Measurements from ENCODE around the gene FRY.

FRY gene

DNA sequence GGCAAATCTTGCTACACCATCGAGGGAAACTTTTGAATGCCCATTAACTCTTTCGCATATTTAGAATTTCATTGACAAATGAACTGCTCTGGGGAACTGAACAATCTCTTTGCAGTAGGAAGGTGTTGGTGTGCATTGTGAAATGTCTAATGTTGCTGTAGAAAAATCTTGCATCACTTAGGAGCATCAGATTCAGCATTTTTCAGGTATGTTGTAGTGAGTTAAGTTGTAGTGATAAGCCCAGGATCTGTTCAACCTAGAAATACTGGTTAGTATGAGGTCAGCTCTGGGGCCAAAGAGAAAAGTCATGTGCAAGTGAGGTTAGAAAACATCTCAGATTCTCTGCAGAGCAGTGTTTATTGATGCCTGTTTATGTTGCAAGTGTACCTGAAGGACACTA, 4.1 kb downstream of the FRY start:
- no peak overlapping the region for H3K4me3 ChIP-seq (ENCODE audit: low read depth, low read length)
- TF ChIP-seq, protein P1, sequence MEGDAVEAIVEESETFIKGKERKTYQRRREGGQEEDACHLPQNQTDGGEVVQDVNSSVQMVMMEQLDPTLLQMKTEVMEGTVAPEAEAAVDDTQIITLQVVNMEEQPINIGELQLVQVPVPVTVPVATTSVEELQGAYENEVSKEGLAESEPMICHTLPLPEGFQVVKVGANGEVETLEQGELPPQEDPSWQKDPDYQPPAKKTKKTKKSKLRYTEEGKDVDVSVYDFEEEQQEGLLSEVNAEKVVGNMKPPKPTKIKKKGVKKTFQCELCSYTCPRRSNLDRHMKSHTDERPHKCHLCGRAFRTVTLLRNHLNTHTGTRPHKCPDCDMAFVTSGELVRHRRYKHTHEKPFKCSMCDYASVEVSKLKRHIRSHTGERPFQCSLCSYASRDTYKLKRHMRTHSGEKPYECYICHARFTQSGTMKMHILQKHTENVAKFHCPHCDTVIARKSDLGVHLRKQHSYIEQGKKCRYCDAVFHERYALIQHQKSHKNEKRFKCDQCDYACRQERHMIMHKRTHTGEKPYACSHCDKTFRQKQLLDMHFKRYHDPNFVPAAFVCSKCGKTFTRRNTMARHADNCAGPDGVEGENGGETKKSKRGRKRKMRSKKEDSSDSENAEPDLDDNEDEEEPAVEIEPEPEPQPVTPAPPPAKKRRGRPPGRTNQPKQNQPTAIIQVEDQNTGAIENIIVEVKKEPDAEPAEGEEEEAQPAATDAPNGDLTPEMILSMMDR (IDR thresholded peaks at IDR 0.05; ENCODE audit: low read depth, low read length) = no peak

DNA sequence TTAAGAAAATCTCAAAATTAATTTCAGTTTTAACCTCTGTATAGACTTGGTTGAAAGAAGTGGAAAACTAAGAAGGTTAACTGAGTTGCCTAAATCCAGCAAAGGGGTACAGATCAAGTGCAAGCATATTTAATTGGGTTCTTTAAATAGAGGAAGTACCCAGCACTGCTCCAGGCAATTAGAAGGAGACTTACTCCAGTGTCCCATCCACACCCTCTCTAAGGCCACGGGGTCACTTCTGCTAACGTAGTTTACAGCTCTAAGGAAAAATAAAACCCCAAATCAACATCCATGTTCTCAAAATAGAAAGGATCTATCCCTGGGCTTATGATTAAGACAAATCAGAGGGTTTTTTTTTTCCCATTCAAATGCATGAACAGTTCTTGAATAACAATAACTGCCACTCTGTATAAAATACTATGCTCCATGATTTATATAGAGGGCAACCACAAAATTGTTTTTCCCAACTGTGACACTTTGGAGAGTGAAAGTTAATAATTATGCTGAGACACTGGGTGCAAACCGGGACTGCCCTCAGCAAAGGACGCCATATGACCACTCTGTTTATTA, 4.6 kb downstream of the FRY start:
- H3K4me3 ChIP-seq (ENCODE audit: low read depth, low read length) = no peak overlapping the region
- TF ChIP-seq, protein P1 (IDR thresholded peaks at IDR 0.05; ENCODE audit: low read depth, low read length) = no peak

DNA sequence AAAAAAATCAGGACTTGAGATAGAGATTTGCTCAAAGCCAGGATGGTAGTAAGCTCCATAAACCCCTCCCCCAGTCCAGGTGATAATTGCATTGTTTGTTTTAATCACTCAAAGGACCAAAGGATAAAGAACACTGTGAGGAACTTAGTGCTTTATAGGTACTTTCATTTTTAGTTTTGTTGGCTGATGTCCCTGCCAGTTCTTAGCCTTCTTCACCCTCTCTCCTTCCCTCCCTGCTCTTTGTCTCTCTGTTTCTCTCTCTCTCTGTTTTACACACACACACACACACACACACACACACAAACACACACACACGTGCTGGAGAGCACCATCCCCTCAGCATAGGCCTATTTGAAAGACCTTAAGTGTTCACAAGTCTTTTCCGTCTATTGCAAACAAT, 5.2 kb downstream of the FRY start:
- H3K4me3 ChIP-seq (ENCODE audit: low read depth, low read length) = no peak overlapping the region
- TF ChIP-seq, protein P1 (IDR thresholded peaks at IDR 0.05; ENCODE audit: low read depth, low read length) = no peak

DNA sequence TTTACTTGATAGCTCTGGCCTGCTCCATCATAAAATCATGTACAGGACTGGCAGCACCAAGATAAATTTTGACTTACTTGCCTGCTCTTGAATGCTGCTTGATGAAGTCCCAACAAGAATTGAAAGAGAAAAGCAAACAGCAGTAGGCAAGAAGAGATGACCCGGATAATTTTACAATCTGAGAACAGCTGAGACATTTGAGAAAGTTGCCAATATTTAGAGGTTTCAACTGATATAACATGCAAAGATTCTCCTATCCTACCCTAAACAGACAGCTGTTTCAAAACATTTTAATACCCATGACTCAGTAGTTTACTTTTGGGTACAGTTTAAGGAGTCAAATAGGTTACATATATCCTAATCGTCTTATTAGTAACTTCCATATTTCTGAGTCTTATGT, 5.9 kb downstream of the FRY start:
- TF ChIP-seq, protein P1 (IDR thresholded peaks at IDR 0.05; ENCODE audit: low read depth, low read length) = no peak

DNA sequence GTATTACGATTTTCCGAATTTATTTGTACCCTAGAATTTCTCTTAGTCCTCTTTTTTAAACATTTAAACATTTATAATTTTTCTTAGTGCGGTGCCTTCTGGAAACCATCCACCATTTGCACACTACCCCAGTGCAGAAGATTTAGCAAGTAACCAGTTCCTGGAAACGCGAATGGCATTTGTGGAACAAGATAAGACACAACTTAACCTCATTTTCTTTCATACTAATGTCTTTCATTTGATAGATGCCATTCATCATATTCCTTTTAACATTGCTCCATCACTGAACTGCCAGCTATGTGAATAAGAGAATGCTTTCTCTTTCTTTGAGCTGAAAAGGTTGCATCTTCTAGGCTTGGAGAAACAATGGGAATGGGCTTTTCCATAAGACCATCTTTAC, 6.8 kb downstream of the FRY start:
- TF ChIP-seq, protein P1 (IDR thresholded peaks at IDR 0.05; ENCODE audit: low read depth, low read length) = no peak
- H3K4me3 ChIP-seq (ENCODE audit: low read depth, low read length) = no peak overlapping the region

More for the DNA sequence above, 5.9 kb downstream of the FRY start:
- no peak overlapping the region for H3K4me3 ChIP-seq (ENCODE audit: low read depth, low read length)

DNA sequence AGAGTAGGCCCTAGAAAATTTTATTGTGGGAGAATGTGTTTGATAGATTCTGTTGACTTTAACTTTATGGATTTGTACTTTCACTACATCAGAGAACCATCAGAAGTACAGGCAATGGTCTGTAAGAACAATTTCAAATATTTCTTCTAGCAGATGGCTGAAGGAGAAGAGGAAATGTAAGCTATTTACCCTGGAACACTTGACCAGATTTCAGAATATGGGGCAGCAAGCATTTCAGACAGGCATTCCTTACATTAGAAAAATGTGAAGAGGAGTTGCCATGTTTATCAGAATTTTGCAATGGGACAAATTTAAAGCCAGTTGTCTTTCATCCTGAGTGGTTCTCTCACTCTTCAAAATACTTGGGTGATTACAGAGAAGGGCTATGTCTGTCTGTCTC, 7.5 kb downstream of the FRY start:
- TF ChIP-seq, protein P1 (IDR thresholded peaks at IDR 0.05; ENCODE audit: low read depth, low read length) = no peak
- H3K4me3 ChIP-seq (ENCODE audit: low read depth, low read length) = no peak overlapping the region

DNA sequence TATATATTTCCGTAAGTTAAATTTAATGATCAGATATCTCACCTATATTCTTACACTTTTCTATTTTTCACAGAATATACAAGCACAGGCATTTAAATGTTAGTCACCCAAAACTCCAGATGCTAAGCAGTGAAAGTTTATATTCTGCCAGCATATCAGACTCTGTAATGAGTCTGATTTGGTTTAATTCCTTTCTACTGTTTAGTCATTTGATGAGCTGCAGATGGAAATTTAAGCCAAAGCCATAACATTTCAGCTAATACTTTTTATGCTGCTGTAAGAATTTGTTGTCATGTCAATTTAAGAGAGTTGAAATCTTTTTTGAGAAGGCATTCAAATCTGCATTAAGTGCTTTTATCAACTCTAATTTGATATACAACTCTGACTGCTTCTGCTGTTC, 8.0 kb downstream of the FRY start:
- no peak overlapping the region for H3K4me3 ChIP-seq (ENCODE audit: low read depth, low read length)
- TF ChIP-seq, protein P1 (IDR thresholded peaks at IDR 0.05; ENCODE audit: low read depth, low read length) = no peak

All from WI38 (cell line).